ENCODE data around the gene TPM4.

Gene TPM4

DNA sequence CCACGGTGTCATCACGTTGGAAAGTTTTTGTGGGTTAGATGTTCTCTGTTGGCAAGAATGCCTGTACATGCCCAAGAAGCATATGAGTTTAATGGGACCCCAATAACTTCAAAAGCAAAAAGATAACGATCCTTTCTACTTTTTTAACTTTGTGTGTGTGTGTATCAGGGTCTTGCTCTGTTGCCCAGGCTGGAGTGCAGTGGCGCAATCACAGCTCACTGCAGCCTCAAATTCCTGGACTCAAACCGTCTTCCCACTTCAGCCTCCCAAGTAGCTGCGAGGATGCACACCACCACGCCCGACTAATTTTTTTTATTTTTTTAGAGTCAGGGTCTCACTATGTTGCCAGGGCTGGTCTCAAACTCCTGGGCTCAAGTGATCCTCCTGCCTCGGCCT is 34.3 kb upstream of the TPM4 start:
- no peak for DNase-seq

DNA sequence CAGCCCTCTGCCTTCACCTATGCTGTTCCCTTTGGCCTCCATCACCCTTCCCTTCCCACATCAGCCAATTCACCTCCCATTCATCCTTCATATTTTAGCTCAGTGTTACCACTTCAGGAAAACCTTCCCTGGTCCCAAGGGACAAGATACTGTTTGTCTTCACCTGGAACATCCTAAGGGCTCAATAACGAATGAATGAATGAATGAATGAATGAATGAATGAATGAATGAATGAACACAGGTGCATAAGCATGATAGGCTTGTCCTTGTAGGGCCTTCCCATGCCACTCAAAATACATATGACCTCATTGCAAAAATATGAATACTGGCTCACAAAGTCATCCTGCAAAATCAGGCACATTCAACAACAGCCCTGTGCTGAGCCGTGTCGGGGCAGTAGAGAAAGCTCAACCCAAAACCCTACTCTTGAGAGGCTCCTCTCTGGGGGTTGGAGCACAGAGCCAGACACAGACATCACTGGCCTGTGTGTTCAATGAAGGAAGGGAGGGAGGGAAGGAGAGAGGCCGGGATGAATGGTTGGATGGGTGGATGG is 33.7 kb upstream of the TPM4 start:
- no peak for DNase-seq

DNA sequence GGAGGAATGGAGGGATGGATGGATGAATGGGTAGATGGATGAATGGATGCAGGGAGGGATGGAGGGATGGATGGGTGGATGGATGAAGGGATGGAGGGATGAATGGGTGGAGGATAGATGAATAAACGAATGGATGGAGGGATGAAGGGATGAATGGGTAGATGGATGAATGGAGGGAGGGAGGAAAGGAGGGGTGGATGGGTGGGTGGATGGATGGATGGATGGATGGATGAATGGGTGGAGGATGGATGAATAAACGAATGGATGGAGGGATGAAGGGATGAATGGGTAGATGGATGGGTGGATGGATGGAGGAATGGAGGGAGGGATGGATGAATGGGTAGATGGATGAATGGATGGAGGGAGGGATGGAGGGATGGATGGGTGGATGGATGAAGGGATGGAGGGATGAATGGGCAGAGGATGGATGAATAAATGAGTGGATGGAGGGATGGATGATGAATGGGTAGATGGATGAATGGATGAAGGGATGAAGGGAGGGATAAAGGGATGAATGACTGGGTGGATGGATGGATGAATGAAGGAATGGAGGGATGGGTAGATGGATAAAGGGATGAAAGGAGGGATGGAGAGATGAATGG is 33.0 kb upstream of the TPM4 start:
- no peak for DNase-seq

DNA sequence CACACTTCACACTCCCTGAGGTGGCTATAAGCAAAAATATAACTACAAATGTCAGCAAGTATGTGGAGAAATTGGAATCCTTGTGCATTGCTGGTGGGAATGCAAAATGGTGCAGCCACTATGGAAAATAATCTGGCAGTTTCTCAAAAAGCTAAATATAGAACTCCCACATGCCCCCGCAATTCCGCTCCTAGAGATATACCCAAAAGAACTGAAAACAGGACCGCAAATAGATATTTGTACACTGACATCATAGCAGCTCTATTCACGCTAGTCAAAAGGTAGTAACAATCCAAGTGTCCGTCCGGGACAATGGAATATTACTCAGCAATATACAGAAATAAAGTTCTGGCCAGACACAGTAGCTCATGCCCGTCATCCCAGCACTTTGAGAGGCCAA is 31.5 kb upstream of the TPM4 start:
- no peak for DNase-seq

DNA sequence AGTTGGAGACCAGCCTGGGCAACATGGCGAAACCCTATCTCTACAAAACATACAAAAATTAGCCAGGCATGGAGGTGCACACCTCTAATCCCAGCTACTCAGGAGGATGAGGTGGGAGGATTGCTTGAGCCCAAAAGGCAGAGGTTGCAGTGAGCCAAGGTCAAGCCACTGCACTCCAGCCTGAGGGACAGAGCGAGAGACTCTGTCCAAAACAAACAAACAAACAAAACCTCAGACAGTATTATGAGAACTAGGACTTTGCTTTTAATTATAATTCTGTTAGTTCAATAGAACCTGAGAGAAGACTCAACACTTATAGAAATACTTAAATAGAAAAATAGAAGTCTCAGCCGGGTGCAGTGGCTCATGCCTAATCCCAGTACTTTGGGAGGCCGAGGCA is 31.1 kb upstream of the TPM4 start:
- DNase-seq: no peak

DNA sequence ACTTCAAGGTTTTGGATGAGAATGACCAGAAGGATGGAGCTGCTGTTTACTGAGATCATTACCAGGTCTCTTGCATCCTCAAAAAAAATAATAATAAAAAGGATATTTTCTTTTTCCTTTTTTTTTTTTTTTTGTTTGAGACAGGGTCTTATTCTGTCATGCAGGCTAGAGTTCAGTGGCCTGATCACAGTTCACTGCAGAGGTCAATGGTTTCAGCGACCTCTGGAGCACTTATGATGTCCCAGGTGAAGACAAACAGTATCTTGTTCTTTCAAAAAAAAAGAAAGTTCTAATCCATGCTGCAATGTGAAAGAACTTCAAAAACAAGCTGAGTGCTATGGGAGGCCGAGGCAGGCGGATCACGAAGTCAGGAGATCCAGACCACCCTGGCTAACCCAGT is 30.4 kb upstream of the TPM4 start:
- no peak for DNase-seq

DNA sequence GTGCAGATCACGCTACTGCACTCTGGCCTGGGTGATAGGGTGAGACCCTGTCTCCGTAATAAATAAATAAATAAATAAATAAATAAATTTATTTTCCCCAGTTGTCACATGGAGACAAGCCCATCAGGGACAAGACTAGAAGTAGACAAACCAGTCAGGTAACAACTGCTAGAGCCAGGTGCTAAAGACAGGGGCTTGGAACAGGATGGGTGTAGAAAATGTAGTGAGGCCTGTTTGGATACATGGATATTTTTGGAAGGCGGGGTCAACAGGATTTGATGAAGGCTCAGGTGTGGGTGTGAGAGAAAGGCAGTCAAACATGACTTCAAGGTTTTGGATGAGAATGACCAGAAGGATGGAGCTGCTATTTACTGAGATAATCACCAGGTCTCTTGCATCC is 27.7 kb upstream of the TPM4 start:
- DNase-seq: no peak

DNA sequence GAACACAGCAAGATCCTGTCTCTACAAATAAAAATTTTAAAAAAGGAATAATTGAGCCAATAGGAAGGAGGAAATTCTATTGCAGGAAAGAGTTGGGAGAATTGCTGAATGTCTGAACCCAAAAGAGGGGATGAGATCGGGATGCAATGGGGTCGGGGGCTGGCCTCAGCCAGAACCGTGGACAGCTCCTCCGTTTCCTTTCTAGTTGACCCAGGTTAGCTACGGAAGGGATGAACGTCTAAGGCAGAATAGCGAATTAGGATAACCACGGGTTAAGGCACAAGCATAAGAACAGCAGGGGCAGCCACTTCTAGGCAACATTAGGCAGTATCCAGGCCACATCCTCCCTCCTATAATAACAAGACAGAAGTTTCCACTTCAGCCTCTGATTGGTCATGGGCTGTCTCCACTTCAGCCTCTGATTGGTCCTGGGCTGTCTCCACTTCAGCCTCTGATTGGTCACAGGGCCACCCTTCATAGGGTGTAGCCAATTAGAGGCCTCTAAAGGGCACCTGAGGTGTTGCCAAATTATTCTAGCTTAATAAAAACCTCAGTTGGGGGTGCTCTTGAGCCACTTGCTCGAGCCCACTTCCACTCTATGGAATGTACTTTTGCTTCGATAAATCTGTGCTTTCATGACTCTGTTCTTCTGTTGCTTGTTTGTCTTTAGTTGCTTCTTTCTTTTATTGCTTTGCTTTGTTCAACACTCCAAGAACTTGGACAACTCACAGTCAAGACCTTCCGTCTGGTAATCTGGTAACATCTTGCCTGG is 24.9 kb upstream of the TPM4 start:
- peak; percentile 59 for DNase-seq

DNA sequence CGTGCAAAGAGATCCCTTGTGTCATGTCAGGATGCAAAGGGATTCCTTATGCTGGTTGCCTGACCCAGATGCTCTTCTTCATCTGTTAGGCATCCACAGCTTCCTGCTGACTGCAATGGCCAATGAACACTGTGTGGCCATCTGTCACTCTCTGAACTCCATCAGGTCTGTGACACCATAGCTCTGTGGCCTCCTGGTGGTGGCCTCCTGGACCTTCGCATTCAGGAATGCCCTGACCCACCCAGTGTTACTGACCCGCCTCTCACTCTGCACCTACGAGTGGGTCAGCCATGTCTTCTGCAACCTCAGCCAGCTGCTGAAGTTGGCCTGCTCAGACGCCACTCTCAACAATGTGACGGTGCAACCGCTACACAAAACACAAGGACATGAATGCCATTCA is 23.9 kb upstream of the TPM4 start:
- DNase-seq: no peak

DNA sequence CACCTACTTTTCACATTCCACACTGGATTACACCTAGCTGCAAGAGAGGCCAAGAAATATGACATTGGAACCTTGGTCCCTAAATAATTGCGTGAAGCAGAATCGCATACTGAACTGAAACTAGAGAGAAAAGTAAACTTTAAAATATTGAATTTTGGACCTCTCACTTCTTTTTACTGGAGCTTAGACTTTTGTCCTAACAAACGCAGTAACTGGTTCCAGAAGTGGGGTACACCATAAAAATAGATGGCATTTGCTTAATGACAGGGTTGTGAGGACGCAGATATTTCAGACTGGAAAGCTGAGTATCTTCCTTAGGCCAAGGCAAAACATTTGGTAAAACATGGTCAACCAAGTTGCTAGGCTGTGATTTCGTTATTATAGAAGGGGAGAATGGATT is 19.2 kb upstream of the TPM4 start:
- no peak for DNase-seq

DNA sequence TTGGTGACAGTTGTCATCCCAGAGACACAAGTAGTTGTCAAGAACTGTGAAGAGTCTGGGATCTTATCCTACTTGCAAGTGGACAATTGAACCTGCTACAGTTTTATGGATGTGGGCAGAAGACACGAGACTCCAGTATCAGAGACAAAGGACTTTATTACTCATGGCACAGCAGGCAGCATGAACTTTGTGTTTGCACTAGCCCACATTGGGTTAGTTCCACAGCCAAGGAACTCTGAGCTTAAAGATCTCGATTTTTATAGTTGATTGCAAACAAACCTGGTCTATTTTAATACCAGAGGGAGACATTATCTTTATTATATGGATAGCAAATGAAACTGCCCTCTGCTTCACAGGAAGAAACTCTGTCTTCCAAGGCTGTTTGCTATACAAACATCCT is 16.0 kb upstream of the TPM4 start:
- no peak for DNase-seq

DNA sequence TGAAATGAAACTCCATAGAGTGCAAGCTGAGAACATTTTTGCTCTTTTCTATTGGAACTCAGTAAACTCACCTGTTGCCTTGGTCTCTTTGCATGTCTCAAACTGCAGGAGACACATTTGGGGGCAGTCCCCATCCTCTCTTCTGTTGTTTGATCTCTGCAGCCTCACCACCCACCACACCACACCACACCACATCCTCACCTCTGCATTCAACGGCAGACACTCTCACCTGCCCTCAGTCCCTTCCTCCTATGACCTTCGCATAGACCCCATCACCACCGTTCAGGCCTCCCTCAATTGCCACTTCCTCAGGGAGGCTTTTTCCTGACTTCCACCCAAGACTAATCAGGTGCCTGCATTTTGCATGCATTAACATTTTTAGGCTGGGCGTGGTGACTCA is 14.4 kb upstream of the TPM4 start:
- DNase-seq: peak; percentile 25

DNA sequence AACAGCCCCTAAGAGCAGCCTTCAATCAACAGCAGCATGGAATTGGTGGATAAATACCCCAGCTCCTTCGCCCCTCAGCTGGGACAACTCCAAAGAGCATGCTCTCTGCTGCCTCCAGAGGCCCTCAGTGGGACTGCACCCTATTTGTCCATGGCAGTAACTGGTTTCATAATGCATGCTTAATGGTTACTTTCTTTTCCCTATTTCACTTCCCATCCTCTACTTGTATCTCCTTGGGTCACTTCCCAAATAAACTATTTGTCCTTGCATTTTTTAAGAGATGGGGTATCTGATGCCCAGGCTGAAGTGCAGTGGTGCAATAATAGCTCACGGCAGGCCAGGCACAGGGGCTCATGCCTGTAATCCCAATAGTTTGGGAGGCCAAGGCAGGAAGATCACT is 13.5 kb upstream of the TPM4 start:
- DNase-seq: peak; percentile 60

DNA sequence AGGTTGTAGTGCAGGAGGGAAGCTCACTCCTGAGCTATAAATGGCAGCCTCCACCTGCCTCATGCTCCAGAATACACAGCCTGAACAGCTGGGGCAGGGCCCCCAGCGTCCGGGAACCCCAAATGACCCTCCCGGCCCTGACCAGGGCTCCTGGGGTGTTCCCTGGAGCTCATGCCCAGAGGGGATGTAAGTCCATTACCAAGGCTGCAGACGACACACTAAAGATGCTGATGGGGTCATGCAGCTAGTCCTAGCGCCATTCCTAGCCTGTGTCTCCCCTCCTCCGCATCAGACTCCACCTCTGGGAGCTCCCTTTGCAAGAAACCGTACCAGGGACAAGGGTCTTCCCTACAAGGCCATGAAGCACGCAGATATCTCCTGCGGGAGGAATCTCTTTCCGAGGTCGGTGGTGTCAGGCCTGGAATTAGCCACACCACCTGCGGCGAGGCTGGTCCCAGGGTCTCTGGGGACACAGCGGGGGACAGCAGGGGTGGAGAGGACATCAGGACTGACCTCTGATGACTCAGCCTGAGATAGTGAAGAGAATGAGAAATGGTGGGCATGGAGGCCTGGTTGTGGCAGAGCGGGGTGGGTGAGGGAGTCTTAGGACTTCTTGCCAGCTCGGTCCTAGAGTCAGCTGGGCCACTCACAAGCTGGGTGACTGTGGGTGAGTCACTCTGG is 11.9 kb upstream of the TPM4 start:
- DNase-seq: no peak

DNA sequence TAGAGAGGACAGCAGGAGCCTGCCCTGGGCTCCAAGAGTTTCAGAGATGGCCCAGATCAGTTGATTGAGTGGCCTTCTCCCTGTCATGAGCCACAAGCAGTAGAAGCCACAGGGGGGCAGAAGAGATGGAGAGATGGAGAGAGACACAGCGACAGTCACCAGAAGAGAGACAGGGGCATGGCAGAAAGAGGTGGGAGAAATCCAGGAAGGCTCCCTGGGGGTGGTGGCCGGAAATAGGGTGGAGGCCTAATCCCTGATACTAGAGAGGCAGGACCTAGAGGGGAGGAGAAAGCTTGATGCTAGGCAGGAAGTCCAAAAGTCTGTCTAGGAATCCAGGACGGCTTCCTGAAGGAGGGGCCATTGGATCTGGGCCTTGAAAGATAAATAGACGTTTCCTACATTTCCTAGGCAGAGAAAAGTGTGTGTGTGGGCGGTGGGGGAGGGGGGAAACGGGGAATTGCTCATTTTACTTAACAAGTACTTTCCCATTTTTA is 9.6 kb upstream of the TPM4 start:
- DNase-seq: peak; percentile 56

DNA sequence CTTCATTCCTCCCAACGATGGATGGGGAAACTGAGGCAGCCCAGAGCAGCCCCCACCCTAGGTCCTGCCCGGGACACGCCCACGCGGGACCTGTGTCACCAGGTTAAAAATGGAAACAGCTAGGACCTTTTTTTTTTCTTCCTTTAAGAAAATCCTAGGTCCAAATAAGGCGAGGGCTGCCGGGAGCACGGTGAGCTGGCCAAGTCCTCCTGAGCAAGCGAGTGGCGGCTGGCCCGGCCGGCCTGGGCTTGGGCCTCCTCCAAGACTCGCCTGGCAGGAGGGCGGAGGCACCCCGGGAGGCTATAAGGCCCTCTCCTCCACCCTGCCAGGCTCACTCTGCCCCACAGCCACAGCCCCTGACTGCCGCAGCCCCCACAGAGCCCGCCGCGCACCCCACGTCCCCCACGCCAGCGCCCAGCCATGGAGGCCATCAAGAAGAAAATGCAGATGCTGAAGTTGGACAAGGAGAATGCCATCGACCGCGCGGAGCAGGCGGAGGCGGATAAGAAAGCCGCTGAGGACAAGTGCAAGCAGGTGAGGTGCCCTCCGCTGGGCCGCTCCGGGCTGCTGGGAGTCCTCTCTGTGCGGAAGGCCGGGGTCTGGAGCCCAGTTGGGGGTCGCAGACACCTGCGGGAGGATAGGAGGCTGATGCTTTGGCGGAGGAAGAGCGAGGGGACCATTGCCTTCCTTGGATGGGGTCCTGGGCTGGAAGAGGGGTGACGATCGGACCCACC is 8.9 kb upstream of the TPM4 start:
- DNase-seq: no peak

DNA sequence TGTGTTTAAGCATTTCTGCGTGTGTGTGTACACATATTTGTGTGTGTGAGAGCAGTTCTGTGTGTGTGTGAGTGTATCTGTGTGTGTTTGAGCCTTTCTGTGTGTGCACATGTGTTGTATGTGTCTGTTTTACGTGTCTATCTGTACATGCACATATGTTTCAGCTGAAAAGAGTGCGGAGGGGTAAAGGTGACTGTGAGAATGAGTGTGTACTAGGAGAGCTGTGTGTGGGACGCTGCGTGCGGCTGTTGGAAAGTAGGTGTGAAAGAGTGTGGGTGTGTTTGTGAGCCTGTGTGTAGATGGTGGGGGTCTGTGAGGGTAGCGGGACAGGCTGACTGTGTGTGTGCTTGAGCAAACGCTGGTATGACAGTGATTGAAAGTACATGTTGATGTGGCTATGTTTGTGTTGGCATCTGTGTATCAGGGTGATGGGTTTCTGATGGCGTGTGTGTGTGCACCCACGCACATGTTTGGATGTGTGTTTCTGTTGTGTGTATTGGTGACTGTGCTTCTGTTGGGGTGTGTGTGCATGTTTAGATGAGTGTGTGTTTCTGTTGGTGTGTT is 7.5 kb upstream of the TPM4 start:
- no peak for DNase-seq

DNA sequence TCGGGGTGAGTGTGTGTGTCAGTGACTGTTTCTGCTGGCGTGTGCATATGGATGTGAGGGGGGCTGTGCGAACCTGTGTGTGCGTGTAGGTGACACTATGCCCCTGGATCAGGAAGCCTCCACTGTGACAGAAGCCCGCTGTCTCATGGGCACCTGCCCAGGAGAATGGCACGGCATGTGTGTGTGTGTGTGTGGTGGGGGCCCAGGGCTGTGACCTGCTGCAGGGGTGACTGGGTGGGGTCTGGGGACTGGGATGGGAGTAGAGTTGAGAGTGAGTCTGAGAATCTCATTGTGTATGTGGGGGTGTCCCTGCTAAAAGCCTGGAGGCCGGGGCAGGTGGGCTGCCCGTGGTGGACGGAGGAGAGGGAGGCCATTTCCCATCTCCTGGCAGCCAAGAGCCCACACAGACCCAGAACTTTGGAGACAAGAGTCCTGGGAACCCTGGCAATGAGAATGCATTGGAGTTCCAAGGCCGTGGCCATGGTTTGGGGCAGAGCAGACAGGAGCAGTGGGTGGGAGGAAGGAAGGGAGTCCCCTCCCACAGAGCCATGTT is 6.4 kb upstream of the TPM4 start:
- DNase-seq: no peak

DNA sequence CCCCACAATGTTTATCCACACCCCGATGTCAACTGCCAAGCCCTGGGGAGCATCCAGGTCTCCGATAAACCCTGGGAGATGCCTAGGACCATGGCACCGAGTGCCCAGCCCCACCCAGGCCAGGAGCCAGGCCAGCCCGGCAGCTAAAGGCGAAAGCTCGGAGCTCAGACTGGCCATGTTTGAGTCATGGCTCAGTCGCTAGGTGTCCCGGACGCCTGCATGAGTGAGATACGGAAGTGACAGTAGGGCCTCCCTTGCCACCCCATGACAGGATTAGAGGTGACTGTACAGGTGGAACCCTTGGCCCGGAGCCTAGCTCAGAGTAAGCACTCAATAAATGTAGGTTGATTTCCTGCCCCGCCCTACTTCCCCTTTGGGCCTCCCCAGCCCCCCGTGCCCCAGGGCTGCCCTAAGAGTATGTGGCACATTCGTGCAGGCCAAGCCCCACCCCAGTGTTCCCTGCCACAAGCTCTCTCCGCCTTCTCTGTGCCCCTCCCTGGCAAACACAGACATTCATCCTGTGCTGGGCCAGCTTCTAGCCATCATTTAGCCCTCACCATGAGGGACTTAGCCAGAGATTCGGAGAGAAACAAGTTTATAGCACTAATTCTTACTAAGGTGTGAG is 5.8 kb upstream of the TPM4 start:
- peak; percentile 94 for DNase-seq

DNA sequence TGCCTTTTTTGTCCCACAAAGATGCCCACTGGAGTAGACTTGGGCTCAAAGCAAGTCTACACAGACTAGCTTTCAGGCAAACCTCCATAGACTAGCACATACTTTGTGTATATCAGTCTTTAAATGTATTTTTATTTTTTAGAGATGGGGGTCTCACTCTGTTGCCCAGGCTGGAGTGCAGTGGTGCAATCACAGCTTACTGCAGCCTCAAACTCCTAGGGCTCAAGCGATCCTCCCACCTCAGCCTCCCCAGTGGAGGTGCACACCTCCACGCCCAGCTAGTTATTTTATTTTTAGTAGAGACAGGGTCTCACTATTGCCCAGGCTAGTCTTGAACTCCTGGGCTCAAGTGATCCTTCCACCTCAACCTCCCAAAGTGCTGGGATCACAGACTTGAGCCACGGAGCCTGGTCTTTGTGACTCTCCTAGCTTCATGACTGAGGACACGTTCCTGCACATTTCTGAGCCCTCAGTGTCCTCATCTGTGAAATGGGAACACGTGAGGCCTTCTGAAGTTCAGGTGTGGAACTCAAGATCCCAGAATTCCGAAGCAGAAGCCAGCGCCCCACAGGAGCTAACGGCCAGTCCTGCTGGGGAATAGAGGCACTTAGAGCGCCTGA is 5.1 kb upstream of the TPM4 start:
- DNase-seq: no peak

DNA sequence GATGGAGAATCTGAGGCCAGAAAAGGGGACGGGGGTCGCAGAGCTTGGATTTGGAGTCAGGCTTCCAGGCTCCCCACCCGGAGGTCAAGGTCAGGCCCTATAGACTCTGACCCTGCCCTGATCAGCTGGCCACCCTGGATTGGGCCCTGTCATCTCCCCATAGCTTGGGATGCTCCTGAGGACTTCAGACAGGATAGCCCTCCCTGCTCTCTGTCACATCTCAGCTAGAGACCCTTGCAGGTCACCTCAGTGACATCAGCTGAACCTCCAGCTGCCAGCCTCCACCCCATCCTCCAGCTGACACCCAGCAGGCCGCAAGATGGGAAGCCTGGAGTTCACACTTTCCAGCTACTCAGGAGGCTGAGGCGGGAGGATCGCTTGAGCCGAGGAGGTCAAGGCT is 2.8 kb upstream of the TPM4 start:
- DNase-seq: no peak

DNA sequence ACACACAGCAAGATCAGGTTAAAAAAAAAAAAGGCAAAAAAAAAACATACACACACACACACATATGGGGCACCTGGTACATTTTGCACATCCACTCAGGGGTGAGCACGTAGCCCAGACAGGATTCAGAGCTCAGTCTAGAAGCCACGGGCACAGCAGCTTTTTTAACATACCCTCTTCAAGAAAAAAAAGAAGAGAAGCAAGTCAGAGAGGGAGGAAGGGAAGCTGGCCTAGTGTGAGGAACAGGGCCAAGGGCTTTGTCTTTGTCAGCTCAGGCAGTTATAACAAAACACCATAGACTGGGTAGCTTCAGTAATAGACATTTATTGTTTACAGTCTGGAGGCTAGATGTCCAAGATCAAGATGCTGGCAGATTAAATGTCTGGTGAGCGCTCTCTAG is 2.3 kb upstream of the TPM4 start:
- peak; percentile 58 for DNase-seq

All from central memory CD4-positive, alpha-beta T cell (primary cell).